Vagina (tissue), 2 donors: ENCODE measurements around the gene LAMC1. TPM values are rescaled to one million over a fixed set of nuclear protein-coding genes. Genes with fewer than 3 reads are reported as not detected.

Experiments used
- DNase-seq, 2 donors: peaks; one replicate each; pipeline ENCODE4 v3.0.0-alpha.2; 2017; ENCODE audit errors: extremely low spot score in 2 of 2
- H3K27ac ChIP-seq: fragments of 200-600 bp; sonication (generic); one replicate; pipeline ENCODE4 v1.5.1; 2019
- H3K27me3 ChIP-seq: fragments of 200-600 bp; sonication (generic); one replicate; pipeline ENCODE4 v1.5.1; 2019
- H3K36me3 ChIP-seq, 2 donors: fragments of 200-600 bp; sonication (generic); one replicate each; pipeline ENCODE4 v1.5.1; 2017 to 2019
- H3K4me1 ChIP-seq: fragments of 200-600 bp; sonication (generic); one replicate; pipeline ENCODE4 v1.5.1; 2019
- H3K4me3 ChIP-seq, 2 donors: fragments of 200-600 bp; sonication (generic); 1 replicate in 1 of 2; 2 replicates in 1 of 2; pipeline ENCODE4 v1.5.1; 2016 to 2019
- H3K9me3 ChIP-seq: fragments of 200-600 bp; sonication (generic); one replicate; pipeline ENCODE4 v1.5.1; 2019
- POLR2A ChIP-seq, 2 donors: fragments of 450-650 bp; IDR thresholded peaks; one replicate each; pipeline ENCODE4 v1.6.1; 2017; ENCODE audit warnings: antibody characterized with exemption in 2 of 2, mild to moderate bottlenecking in 2 of 2, moderate library complexity in 2 of 2
- POLR2AphosphoS5 ChIP-seq, 2 donors: sonication (generic); formaldehyde crosslinking; IDR thresholded peaks; one replicate each; pipeline ENCODE4 v1.9.0; 2017; ENCODE audit warnings: antibody characterized with exemption in 2 of 2, mild to moderate bottlenecking in 2 of 2, low read depth in 1 of 2; ENCODE audit not compliant: insufficient read depth in 1 of 2
- intact Hi-C: fragments of 100-400 bp; cut with DNase I; formaldehyde crosslinking; loops from one replicate; pipeline ENCODE4 v1.15.1; 2023
- total RNA-seq: library from RNA; depleted of rRNA; stranded (reverse); fragments of >200 nt; gene quantifications from one replicate; pipeline ENCODE4 v1.2.3, GENCODE V29; 2016
- TF ChIP-seq, protein P1 (sequence below), 3 experiments: fragments of 450-650 bp in 2 of 3; fragments of 200-600 bp in 1 of 3; sonication (generic) in 1 of 3; IDR thresholded peaks; one replicate each; pipeline ENCODE4 v1.5.1; 2017 to 2019; ENCODE audit warnings: antibody characterized with exemption in 3 of 3, mild to moderate bottlenecking in 2 of 3, moderate library complexity in 2 of 3

The LAMC1 gene
- total RNA-seq, 1 donor from 2014 or later, result 217 TPM

DNA sequence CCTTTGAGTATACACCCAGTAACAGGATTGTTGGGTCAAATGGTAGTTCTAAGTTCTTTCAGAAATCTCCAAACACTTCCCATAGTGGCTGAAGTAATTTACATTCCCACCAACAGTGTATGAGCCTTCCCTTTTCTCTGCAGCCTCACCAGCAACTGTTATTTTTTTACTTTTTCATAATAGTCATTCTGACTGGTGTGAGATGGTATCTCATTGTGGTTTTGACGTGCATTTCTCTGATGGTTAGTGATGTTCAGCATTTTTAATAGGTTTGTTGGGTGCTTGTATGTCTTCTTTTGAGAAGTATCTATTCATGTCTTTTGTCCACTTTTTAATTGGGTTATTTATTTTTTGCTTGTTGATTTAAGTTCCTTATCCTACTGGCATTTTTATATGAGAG lies 26.4 kb upstream of the LAMC1 start:
- intact Hi-C loops, result no loop called here
- TF ChIP-seq POLR2AphosphoS5 (IDR thresholded peaks at IDR 0.05; ENCODE audit: insufficient read depth in 1 of 2, low read depth in 1 of 2), result no peak
- TF ChIP-seq, protein P1, sequence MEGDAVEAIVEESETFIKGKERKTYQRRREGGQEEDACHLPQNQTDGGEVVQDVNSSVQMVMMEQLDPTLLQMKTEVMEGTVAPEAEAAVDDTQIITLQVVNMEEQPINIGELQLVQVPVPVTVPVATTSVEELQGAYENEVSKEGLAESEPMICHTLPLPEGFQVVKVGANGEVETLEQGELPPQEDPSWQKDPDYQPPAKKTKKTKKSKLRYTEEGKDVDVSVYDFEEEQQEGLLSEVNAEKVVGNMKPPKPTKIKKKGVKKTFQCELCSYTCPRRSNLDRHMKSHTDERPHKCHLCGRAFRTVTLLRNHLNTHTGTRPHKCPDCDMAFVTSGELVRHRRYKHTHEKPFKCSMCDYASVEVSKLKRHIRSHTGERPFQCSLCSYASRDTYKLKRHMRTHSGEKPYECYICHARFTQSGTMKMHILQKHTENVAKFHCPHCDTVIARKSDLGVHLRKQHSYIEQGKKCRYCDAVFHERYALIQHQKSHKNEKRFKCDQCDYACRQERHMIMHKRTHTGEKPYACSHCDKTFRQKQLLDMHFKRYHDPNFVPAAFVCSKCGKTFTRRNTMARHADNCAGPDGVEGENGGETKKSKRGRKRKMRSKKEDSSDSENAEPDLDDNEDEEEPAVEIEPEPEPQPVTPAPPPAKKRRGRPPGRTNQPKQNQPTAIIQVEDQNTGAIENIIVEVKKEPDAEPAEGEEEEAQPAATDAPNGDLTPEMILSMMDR (IDR thresholded peaks at IDR 0.05), result no peak
- no peak for TF ChIP-seq POLR2A (IDR thresholded peaks at IDR 0.05)
- Histone ChIP-seq H3K27ac (no peak overlapping the region), H3K36me3 (no peaks in the 10 kb centered on the region), H3K9me3 (no peaks in the 10 kb centered on the region), H3K4me1 (no peaks in the 10 kb centered on the region), H3K4me3 (no peak overlapping the region), H3K27me3 (no peaks in the 10 kb centered on the region)
- no peak for DNase-seq

DNA sequence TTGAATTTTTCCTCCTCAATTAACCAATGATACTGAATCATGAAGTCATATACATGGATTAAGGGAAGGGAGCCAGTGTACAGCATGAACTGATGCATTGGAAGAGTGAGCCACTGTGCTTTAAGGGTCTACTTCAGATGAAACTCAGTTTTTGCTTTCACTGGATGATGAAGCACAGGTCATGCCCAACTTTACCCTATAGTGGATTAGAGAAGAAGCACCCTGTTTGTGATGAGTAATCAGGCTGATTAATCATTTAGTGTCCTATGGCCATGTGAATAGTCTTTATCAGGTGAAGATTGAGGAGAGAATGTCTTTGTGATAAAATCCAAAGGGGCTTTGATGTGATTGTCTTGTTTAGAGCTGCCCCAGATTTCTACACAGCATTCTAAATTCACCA lies 24.7 kb upstream of the LAMC1 start:
- H3K9me3 ChIP-seq, result no peaks in the 10 kb centered on the region
- DNase-seq, result no peak
- H3K4me3 ChIP-seq, result no peak overlapping the region
- no peaks in the 10 kb centered on the region for H3K27me3 ChIP-seq
- no peaks in the 10 kb centered on the region for H3K4me1 ChIP-seq
- TF ChIP-seq, protein P1 (IDR thresholded peaks at IDR 0.05), result no peak
- no peak for TF ChIP-seq POLR2AphosphoS5 (IDR thresholded peaks at IDR 0.05; ENCODE audit: insufficient read depth in 1 of 2, low read depth in 1 of 2)
- TF ChIP-seq POLR2A (IDR thresholded peaks at IDR 0.05), result no peak
- H3K27ac ChIP-seq, result no peak overlapping the region
- no peaks in the 10 kb centered on the region for H3K36me3 ChIP-seq
- intact Hi-C loops, result no loop called here

DNA sequence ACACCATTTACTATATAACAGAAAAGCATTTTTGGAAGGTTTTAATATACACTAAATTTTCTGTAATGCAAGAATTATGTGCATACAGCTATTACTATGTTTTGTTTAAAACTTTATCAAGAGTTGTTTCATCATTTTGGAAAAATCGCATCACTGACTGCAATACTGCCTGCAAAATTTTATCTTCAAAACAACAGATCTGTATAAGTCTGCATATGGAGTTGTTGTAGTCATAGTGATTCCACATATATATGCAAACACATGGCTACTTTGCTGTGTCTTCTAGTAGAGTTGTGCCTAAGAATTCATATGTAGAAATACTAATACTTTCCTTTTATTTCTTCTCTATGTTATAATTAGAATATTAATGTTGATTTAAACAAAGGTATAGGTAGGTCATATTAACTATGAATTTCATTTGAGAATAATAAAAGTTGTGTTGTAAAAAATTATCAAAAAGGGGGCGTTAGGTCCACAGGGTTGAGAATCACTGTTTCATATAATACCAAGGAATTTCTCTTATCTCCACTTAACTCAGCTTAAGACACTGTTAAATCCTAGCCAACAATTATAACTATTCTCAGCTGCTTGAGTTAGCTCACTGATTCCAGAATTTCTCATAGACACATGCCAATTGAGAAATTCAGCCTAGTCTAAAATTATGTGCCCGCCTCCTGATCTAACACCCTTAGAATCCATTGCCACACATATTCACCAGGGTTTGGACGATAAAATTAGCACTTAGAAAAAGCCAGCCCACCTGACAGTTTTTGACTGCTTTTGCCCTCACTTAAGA lies 22.9 kb upstream of the LAMC1 start:
- H3K9me3 ChIP-seq, result no peaks in the 10 kb centered on the region
- H3K36me3 ChIP-seq, result no peaks in the 10 kb centered on the region
- intact Hi-C loops, result no loop called here
- DNase-seq, result no peak
- no peak overlapping the region for H3K27ac ChIP-seq
- no peaks in the 10 kb centered on the region for H3K27me3 ChIP-seq
- H3K4me3 ChIP-seq, result no peak overlapping the region
- TF ChIP-seq POLR2AphosphoS5 (IDR thresholded peaks at IDR 0.05; ENCODE audit: insufficient read depth in 1 of 2, low read depth in 1 of 2), result no peak
- TF ChIP-seq, protein P1 (IDR thresholded peaks at IDR 0.05), result no peak
- TF ChIP-seq POLR2A (IDR thresholded peaks at IDR 0.05), result no peak
- no peaks in the 10 kb centered on the region for H3K4me1 ChIP-seq

DNA sequence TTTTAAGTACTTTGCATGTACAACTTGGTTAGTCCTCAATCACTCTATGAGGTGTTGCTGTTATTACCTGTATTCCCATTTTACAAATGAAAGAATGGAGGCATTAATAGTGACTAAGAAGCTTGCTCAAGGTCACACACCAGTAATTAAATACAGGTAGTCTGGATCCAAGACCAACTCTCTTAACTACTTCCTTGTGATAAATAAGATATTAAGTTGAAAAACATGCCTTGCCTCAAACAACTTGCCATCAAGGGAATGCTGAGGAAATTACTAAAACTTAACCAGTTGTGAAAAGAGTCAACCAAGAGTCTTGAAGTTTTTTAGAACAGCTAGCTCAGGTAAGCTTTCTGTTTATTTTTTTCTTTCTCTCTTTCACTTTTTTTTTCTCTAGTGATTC lies 21.0 kb upstream of the LAMC1 start:
- Histone ChIP-seq H3K36me3 (no peaks in the 10 kb centered on the region), H3K27ac (peak overlapping the region; percentile 51), H3K9me3 (no peaks in the 10 kb centered on the region), H3K4me3 (no peak overlapping the region), H3K4me1 (no peaks in the 10 kb centered on the region), H3K27me3 (no peaks in the 10 kb centered on the region)
- intact Hi-C loops, result no loop called here
- TF ChIP-seq POLR2A (IDR thresholded peaks at IDR 0.05) (no peak), POLR2AphosphoS5 (IDR thresholded peaks at IDR 0.05; ENCODE audit: insufficient read depth in 1 of 2, low read depth in 1 of 2) (no peak)
- TF ChIP-seq, protein P1 (IDR thresholded peaks at IDR 0.05), result no peak
- DNase-seq, result no peak

DNA sequence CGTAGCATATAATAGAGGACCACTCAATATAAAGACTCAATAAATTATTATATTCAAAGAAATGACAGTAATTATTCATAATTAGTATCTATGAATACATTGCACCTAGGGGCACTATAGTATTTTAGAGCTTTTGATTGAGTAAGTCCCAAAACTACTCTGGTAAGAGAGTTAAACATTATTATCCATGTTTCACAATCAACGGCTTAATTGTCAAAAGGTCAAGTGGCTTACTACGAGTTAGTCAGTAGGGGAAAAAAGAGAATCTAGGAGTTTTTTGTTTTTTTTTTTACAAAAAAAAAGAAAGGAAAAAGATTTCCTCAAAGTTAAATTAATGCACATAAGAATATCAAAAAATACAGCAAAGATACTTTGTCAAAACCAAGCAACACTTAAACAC lies 20.4 kb upstream of the LAMC1 start:
- Histone ChIP-seq H3K9me3 (no peaks in the 10 kb centered on the region), H3K4me1 (no peaks in the 10 kb centered on the region), H3K27me3 (no peaks in the 10 kb centered on the region), H3K27ac (peak overlapping the region; percentile 51), H3K36me3 (no peaks in the 10 kb centered on the region), H3K4me3 (no peak overlapping the region)
- intact Hi-C loops, result no loop called here
- no peak for TF ChIP-seq POLR2A (IDR thresholded peaks at IDR 0.05)
- TF ChIP-seq, protein P1 (IDR thresholded peaks at IDR 0.05), result no peak
- TF ChIP-seq POLR2AphosphoS5 (IDR thresholded peaks at IDR 0.05; ENCODE audit: insufficient read depth in 1 of 2, low read depth in 1 of 2), result no peak
- no peak for DNase-seq
